ENCODE measurements around the gene KCNK13. TPM values are rescaled to one million over a fixed set of nuclear protein-coding genes. Genes with fewer than 3 reads are reported as not detected.

Gene KCNK13
- total RNA-seq, 1 experiment from 2014 or later = not detected

DNA sequence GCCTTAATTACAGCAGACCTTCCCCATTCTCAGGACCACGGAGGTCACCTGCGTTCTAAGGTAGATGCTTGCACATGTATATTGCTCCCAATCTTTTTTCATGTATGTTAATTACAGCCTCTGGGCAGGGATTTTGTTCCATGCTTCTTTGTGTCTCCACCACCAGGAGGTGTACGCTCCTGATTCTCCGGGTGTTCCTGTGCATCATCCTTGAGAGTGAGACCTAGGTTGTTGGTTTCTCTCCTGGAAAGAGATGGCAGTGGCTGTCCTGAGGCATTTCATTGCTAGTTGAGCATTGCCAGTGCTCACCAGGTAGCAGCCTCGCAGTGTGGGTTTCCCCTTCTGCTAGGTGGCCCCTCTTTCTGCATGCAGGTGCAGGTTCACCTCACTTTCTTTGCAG is 52.8 kb downstream of the KCNK13 start:
- peak; percentile 12 for DNase-seq (ENCODE audit: unreplicated experiment)
- no peaks in the 10 kb centered on the region for H3K36me3 Mint-ChIP-seq (ENCODE audit: insufficient read depth, unreplicated experiment)
- H3K27ac Mint-ChIP-seq (ENCODE audit: low read depth, unreplicated experiment) = no peak overlapping the region
- no peak for TF ChIP-seq CTCF (IDR thresholded peaks at IDR 0.05; ENCODE audit: unreplicated experiment)
- no peak overlapping the region for H3K4me3 Mint-ChIP-seq (ENCODE audit: unreplicated experiment)
- BruUV-seq (replicated peaks) = no TSS peak
- ChIA-PET POLR2A (no interaction called here), CTCF (interaction anchor here (0.6 kb wide), 1 partner anchor 1071 kb away, joined by 3 read pairs; no protein-coding TSS in a partner anchor)
- H3K27me3 Mint-ChIP-seq (ENCODE audit: insufficient read depth, unreplicated experiment) = peaks cover 39% of the 10 kb centered on the region
- H3K9me3 Mint-ChIP-seq (ENCODE audit: unreplicated experiment) = no peaks in the 10 kb centered on the region
- intact Hi-C loops (cut with micrococcal nuclease) = loop anchor here (10.0 kb wide), 1 partner anchor 120 kb away; no protein-coding TSS in a partner anchor
- H3K4me1 Mint-ChIP-seq (ENCODE audit: insufficient read depth, unreplicated experiment) = peaks cover 8% of the 10 kb centered on the region

DNA sequence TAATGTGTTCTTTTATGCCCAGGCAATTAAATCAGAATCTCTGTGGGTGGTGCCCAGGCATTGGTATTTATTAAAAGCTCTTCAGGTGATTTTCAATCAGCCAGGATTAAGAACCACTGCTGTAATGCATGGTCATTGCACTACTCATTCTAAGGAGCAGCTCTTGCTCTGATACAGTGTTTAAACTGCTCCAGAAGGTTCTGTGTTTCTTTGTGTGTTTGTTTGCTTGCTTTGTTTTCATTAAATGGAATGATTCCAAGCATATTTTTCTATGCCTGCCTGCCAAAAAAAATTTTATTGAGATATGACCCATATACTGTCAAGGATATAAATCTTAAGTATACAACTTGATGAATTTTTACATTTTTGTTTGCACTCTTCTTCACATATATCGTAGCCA is 54.0 kb downstream of the KCNK13 start:
- POLR2A ChIA-PET = no interaction called here
- intact Hi-C loops (cut with micrococcal nuclease) = loop anchor here (10.0 kb wide), 1 partner anchor 119 kb away; no protein-coding TSS in a partner anchor
- Mint-ChIP-seq H3K9me3 (ENCODE audit: unreplicated experiment) (no peaks in the 10 kb centered on the region), H3K4me1 (ENCODE audit: insufficient read depth, unreplicated experiment) (peaks cover 8% of the 10 kb centered on the region), H3K27me3 (ENCODE audit: insufficient read depth, unreplicated experiment) (peaks cover 39% of the 10 kb centered on the region), H3K36me3 (ENCODE audit: insufficient read depth, unreplicated experiment) (no peaks in the 10 kb centered on the region), H3K27ac (ENCODE audit: low read depth, unreplicated experiment) (no peak overlapping the region), H3K4me3 (ENCODE audit: unreplicated experiment) (no peak overlapping the region)
- DNase-seq (ENCODE audit: unreplicated experiment) = no peak
- BruUV-seq (replicated peaks) = no TSS peak
- CTCF ChIA-PET = no interaction called here
- TF ChIP-seq CTCF (IDR thresholded peaks at IDR 0.05; ENCODE audit: unreplicated experiment) = no peak

DNA sequence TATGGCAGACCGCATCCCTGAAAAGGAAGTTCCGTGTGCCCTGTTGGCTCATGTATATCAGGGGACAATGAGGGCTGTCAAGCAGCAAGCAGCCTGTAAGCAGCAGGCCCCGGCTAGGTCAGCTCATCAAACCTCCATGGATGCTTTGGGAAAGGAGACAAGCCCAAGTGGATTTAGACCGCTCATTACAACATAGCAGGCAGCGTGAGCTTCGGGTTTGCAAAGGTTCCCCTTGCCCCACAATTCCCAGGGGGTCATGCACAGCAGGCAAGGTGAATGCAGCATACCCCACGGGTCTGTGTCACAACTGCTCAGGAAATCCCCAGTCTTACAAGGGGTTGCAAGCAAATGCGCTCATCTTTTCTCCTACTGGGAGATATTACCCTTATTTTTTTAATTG is 54.6 kb downstream of the KCNK13 start:
- no peak for DNase-seq (ENCODE audit: unreplicated experiment)
- Mint-ChIP-seq H3K36me3 (ENCODE audit: insufficient read depth, unreplicated experiment) (no peaks in the 10 kb centered on the region), H3K27me3 (ENCODE audit: insufficient read depth, unreplicated experiment) (peaks cover 36% of the 10 kb centered on the region), H3K9me3 (ENCODE audit: unreplicated experiment) (no peaks in the 10 kb centered on the region), H3K27ac (ENCODE audit: low read depth, unreplicated experiment) (no peak overlapping the region), H3K4me3 (ENCODE audit: unreplicated experiment) (no peak overlapping the region), H3K4me1 (ENCODE audit: insufficient read depth, unreplicated experiment) (peaks cover 8% of the 10 kb centered on the region)
- TF ChIP-seq CTCF (IDR thresholded peaks at IDR 0.05; ENCODE audit: unreplicated experiment) = no peak
- no TSS peak for BruUV-seq (replicated peaks)
- intact Hi-C loops (cut with micrococcal nuclease) = loop anchor here (10.0 kb wide), 1 partner anchor 118 kb away; no protein-coding TSS in a partner anchor
- POLR2A ChIA-PET = no interaction called here
- CTCF ChIA-PET = no interaction called here

GRCh38 chr14:90118027-90118426 is 56.2 kb downstream of the KCNK13 start:
- Mint-ChIP-seq H3K27me3 (ENCODE audit: insufficient read depth, unreplicated experiment) (peaks cover 25% of the 10 kb centered on the region), H3K4me1 (ENCODE audit: insufficient read depth, unreplicated experiment) (no peaks in the 10 kb centered on the region), H3K36me3 (ENCODE audit: insufficient read depth, unreplicated experiment) (no peaks in the 10 kb centered on the region), H3K9me3 (ENCODE audit: unreplicated experiment) (no peaks in the 10 kb centered on the region), H3K27ac (ENCODE audit: low read depth, unreplicated experiment) (no peak overlapping the region), H3K4me3 (ENCODE audit: unreplicated experiment) (no peak overlapping the region)
- no peak for TF ChIP-seq CTCF (IDR thresholded peaks at IDR 0.05; ENCODE audit: unreplicated experiment)
- POLR2A ChIA-PET = interaction anchor here (0.6 to 0.8 kb wide), 3 partner anchors 17 to 43 kb away, joined by 3 read pairs; no protein-coding TSS in a partner anchor
- intact Hi-C loops (cut with micrococcal nuclease) = loop anchor here (10.0 kb wide), 1 partner anchor 117 kb away; no protein-coding TSS in a partner anchor
- CTCF ChIA-PET = interaction anchor here (0.9 kb wide), 1 partner anchor 117 kb away, joined by 3 read pairs; no protein-coding TSS in a partner anchor
- no peak for DNase-seq (ENCODE audit: unreplicated experiment)
- no TSS peak for BruUV-seq (replicated peaks)

All from MCF 10A (cell line).